ENCODE measurements around the gene MZF1.

The MZF1 gene

GRCh38 chr19:58569943-58570670 lies 3.0 kb downstream of the MZF1 start:
- ATAC-seq, result no peak

- no peak for ATAC-seq
These were observed 3.8 kb downstream of the MZF1 start for GRCh38 chr19:58569191-58569942.

- no peak for ATAC-seq
These were observed 4.5 kb downstream of the MZF1 start for GRCh38 chr19:58568453-58569130.

GRCh38 chr19:58566989-58567388 lies 6.1 kb downstream of the MZF1 start:
- no peak for ATAC-seq

- no peak for ATAC-seq
These were observed 9.3 kb downstream of the MZF1 start for GRCh38 chr19:58563823-58564222.

GRCh38 chr19:58563034-58563573 lies 10.0 kb downstream of the MZF1 start:
- ATAC-seq, result no peak

GRCh38 chr19:58562122-58563033 lies 10.8 kb downstream of the MZF1 start:
- ATAC-seq, result no peak

GRCh38 chr19:58561373-58562121 lies 11.6 kb downstream of the MZF1 start:
- ATAC-seq, result no peak

GRCh38 chr19:58560921-58561320 lies 12.2 kb downstream of the MZF1 start:
- ATAC-seq, result no peak

- no peak for ATAC-seq
These were observed 12.9 kb downstream of the MZF1 start for GRCh38 chr19:58560007-58560887.

GRCh38 chr19:58559275-58560006 lies 13.7 kb downstream of the MZF1 start:
- ATAC-seq, result peak; percentile 2 to 5

GRCh38 chr19:58558623-58559274 lies 14.4 kb downstream of the MZF1 start:
- ATAC-seq, result peak; percentile 63 to 66

GRCh38 chr19:58558066-58558622 lies 15.0 kb downstream of the MZF1 start, which contains the start of gene UBE2M:
Gene UBE2M (minus strand): TSS chr19:58558611. CDS start chr19:58558381, 230 bp downstream.
- peak; percentile 3 to 6 for ATAC-seq

GRCh38 chr19:58557221-58558065 lies 15.7 kb downstream of the MZF1 start:
- no peak for ATAC-seq

GRCh38 chr19:58556622-58557220 lies 16.4 kb downstream of the MZF1 start:
- no peak for ATAC-seq

- ATAC-seq, result no peak
These were observed 17.1 kb downstream of the MZF1 start for GRCh38 chr19:58555920-58556621.

Data from activated CD4-positive, CD25-positive, alpha-beta regulatory T cell treated with anti-CD3 and anti-CD28 coated beads, Interleukin-2, amount 50 U/mL, for 24 hours (primary cell).